ENCODE data around the gene P2RX6.
"Not testable (repeated sequence)": the region's sequence is repeated elsewhere in the genome, so short reads cannot be mapped to it uniquely, and the experiment has no call there.

The P2RX6 gene

DNA sequence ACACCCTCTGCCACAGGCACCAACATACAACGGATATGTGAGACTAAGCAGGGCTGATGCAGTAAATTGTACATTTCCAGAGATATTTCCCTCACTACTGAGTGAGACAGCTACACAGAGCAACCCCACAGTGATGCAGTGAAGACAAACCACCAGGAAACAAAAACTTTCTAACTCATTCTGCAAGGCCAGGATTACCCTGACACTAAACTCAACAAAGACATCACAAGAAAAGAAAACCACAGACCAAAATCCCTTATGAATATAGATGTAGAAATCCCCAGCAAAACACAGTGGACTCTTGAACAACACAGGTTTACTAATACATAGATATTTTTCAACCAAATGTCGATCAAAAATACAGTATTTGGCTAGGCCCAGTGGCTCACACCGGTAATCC lies 18.9 kb downstream of the P2RX6 start:
- DNase-seq: no peak

- DNase-seq: no peak
Measured at GRCh38 chr22:21034989-21035388, 20.0 kb downstream of the P2RX6 start.

DNA sequence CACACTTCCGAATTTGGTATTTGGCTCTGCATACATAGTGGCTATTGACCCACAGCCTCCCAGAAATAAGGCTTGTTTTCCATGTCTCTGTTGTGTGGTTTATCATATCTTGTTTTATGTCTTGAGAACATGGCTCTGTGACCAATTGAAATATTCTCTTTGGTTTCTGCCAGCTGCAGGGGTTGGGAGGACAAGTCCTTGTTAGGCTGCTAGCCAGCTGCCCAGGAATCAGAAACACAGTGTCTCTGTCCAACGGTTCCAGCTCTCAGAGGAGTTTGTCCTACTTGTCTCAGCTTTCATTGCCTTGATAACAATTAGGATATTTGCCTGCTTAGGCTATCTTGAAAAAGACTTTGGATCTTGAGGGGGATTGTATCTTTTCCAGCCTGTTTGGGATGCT lies 23.4 kb downstream of the P2RX6 start:
- DNase-seq: no peak

DNA sequence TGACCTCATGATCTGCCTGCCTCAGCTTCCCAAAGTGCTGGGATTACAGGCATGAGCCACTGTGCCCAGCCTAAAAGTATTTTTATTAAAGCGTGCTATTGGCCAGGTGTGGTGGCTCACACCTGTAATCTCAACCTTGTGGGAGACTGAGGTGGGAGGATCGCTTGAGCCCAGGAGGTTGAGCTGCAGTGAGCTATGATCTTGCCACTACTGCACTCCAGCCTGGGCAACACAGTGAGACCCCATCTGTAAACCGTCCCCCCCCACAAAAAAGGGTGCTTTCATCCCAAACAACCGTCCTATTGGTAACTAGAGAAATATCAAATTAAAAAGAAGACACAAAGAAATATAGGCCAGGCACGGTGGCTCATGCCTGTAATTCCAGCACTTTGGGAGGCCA lies 24.2 kb downstream of the P2RX6 start:
- DNase-seq: not testable (repeated sequence)

- no peak for DNase-seq
Measured at GRCh38 chr22:21041937-21042336, 27.0 kb downstream of the P2RX6 start.

DNA sequence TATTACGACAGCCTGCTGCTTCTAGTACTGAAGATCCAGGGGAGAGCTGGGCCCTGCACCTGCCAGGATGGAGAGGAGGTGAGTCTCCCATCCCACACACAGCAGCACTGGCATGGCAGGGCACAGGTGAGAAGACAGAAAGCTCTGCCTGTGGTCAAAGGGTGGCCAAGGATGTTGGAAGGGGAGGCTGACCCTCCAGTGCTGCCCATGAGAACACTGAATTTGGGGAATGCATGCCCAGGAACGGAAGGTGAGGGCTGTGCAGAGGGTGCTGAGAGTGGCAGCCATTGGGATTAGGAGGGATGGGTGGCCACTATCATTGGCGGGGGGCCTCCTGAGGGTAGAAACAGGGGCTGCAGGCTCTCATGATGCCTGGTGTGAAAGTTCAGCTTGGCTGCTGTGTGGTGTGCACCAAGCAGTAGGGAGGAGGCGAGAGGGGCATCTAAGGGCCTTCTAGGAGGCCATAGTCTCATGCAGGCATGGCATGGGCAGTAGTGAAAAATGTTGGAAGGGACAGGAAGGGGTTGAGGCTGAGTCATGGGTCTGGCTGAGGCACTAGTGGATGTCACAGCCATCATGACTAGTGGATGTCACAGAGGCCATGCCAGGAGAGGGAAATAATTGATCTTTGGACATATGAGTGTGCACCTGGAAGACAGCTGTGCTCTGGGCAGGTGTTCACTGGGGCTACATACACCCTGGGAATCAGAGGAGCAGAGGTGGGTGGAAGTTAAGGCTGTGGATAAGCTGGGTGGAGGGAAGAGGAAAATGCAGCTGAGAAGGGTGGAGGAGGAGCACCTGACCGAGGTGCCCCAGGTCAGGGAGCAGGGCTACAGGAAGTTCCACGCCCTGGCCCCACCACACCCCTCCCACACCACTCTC lies 28.3 kb downstream of the P2RX6 start:
- DNase-seq: no peak

GRCh38 chr22:21043860-21044535 lies 29.0 kb downstream of the P2RX6 start:
- DNase-seq: no peak

GRCh38 chr22:21044931-21045584 lies 30.1 kb downstream of the P2RX6 start:
- DNase-seq: no peak

DNA sequence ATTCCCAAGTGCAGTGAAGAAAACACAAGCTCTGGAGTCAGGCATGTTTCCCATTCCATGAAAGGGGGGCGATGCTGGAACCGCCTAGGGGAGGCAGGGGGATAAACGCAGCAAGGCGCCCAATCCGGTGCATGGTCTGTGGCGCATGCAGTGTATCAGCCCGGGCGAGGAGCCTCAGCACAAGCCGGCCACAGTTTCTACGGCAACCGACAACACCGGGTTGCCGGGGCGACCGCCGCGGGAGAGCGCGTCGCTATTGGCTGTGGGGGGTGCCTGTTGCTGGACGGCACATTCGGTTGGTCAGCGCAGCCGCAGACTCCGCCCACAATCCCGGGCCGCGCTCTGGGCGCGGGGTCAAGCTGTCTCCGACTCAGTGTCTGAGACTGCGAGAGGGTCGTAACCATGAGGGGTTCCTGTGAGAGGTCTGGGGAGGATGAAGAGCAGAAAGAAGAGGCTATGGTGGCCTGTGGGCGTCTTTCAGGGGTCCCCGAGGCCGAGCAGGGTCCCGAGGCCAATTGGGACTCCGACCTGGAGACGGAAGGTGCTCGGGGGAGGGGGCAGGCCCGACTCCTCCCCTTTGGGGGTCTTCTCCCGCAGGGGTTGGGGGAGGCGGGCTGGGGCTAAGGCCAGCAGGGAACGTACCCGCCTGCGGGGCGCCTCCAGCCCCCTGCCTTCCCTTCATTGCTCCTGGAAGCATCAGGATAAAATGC lies 30.8 kb downstream of the P2RX6 start, which contains the start of gene LRRC74B:
Gene LRRC74B (plus strand): TSS at position 362 of the 710 bp plus-strand sequence. CDS start 41 bp downstream, at position 403.
- peak in 3 of 4 experiments; percentile 19 to 45 (median 37) for DNase-seq

- no peak for DNase-seq
Measured at GRCh38 chr22:21047035-21047661, 32.2 kb downstream of the P2RX6 start.

DNA sequence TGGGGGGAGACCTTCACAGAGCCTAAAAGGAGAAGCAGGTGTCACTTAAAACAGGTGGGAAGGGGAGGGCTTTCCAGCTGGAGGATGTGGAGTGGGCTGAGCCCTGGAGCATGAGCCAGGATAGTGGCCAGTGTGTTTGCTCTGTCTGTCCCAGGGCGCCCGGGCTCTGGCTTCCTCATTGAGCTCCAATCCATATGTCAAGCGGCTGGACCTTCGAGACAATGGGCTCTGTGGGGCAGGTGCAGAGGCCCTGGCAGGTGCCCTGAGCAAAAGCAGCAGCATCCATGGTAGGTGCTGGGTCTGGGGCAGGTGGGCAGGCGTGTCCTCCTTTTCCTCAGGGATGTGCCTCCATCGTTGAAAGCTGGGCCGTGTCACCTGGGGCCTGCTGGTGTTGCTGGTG lies 32.8 kb downstream of the P2RX6 start:
- no peak for DNase-seq

GRCh38 chr22:21048448-21048847 lies 33.5 kb downstream of the P2RX6 start:
- DNase-seq: not testable (repeated sequence)

GRCh38 chr22:21048965-21049364 lies 34.0 kb downstream of the P2RX6 start:
- DNase-seq: not testable (repeated sequence)

GRCh38 chr22:21051145-21051830 lies 36.3 kb downstream of the P2RX6 start:
- no peak for DNase-seq

DNA sequence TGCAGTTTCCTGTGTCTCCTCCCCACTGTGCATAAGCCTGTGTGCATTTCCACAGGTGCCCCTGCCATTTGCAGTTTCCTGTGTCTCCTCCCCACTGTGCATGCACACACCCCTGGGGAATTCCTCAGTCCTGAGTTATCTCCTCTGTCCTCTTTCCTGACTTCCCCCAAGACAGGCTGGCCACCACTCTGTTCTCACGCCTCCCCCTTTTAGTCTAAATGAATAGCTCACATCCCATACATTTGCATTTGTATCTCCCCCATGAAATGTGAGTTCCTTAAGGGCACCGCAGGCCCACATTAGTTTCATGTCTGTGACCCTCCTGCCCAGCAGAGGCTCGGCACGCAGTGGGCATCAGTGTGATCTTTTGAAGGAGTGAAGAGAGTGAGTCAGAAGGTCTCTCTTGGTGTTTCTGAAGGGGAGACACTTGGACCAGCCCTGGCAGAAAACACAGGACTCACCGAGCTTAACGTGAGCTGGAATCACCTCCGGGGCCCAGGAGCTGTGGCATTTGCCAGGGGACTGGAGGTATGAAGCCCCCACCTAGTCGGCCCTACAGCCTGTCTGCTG lies 37.0 kb downstream of the P2RX6 start:
- no peak for DNase-seq

DNA sequence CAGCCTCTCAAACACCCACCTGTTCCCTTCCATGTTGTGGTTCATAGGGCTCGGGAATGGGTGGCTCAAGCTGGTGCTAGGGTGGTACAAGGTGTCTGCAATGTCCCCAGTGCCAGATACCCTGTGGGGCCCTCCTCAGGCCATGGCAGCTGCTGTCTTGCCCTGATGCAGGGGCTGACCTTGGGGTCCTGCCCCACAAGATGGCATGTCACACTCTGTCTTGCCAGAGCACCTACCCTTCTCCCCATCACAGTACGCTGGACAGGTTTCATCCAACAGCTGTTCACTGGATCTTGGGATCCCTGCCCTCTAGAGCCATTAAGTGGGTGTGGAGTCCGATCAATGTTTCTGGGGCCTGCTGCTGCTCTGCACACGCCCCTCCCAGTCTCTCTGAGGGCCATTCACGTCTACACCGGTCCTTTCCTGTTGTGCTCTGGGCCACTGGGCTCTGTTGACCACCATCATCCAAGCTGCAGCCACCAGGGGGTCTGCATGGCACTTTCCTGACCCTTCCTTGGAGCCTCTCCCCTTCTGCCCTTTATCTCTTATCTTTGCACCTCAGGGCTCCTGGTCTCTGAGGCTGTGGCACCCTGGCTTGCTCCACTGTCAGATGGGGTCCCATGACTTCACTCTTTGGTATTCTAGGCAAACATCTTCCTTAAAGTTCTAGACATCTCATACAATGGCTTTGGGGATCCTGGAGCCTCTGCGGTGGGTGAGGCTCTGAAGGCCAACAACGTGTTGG lies 37.9 kb downstream of the P2RX6 start:
- DNase-seq: no peak

DNA sequence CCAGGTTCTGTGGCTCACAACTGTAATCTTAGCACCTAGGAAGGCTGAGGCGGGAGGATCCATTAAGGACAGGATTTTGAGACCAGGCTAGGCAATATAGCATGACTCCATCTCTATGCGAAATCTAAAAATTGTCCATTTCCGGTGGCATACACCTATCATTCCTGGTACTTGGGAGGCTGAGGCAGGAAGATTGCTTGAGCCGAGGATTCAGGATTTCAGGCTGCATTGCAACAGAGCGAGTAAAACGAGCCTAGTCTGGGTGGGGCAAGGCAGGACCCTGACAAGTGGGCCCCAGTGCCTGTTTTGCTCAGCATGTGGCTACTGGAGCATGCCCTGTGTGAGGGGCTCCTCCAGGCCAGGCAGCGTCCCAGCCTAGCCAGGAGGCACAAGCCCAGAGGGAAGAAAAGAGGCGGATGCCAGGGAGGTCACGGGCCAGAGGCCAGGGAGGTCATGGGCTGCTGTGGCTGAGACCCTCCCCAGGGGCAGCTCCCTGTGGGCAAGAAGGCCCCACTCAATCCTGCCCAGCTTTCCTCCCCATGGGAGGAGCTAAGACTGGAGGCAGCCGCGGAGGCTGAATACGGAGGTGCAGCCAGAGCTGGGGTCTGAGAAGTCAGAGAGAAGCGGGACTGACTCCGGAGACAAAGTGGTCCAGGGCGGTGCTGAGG lies 39.2 kb downstream of the P2RX6 start:
- no peak for DNase-seq

GRCh38 chr22:21054714-21055563 lies 40.0 kb downstream of the P2RX6 start:
- DNase-seq: no peak

GRCh38 chr22:21055564-21055834 lies 40.5 kb downstream of the P2RX6 start:
- DNase-seq: no peak

Data from activated naive CD4-positive, alpha-beta T cell (primary cell).